Measurements from ENCODE around the gene PEG3. TPM values are rescaled to one million over a fixed set of nuclear protein-coding genes. Genes with fewer than 3 reads are reported as not detected.

PEG3 gene
- polyA plus RNA-seq, 2 of the 4 experiments (the other 2 are of a cell fraction) = not detected

- TF ChIP-seq NFE2L2 (conservative IDR thresholded peaks at IDR 0.05; ENCODE audit: low read length) (no peak), CHD2 (IDR thresholded peaks at IDR 0.05; ENCODE audit: low read length, partially characterized antibody) (no peak)
Observed at GRCh38 chr19:56806639-56807038, 33.9 kb downstream of the PEG3 start (continued).

Small RNA genes lying within 50 kb of the gene (small RNA-seq; reads per million reads assigned to genes)
- 0 reads per million in 6 experiments for gene AC006115.2

Other genes with a start within 250 kb of the PEG3 start
- 6.7 and 6.8 TPM in 2 replicates for gene ZNF71, start 245.4 kb downstream of the PEG3 start, polyA plus RNA-seq (2011; rRNA removed)
- 6.9 to 8.1 TPM (median 7.9 TPM) in 3 replicates for gene ZNF71, start 245.4 kb downstream of the PEG3 start, polyA plus RNA-seq (2017; fragmentation: RNase III; extraction: RNeasy Plus Mini Kit Qiagen cat#74134 plus additional on column Dnase treatment)
- gene SMIM17, start 197.6 kb downstream of the PEG3 start, polyA plus RNA-seq (2011; rRNA removed) = 0.15 TPM in 1 of 2 replicates, not detected in the other
- not detected in 3 replicates for gene SMIM17, start 197.6 kb downstream of the PEG3 start, polyA plus RNA-seq (2017; fragmentation: RNase III; extraction: RNeasy Plus Mini Kit Qiagen cat#74134 plus additional on column Dnase treatment)
- gene ZNF835, start 169.0 kb downstream of the PEG3 start, polyA plus RNA-seq (2011; rRNA removed) = not detected in 2 replicates
- gene ZNF835, start 169.0 kb downstream of the PEG3 start, polyA plus RNA-seq (2017; fragmentation: RNase III; extraction: RNeasy Plus Mini Kit Qiagen cat#74134 plus additional on column Dnase treatment) = not detected in 3 replicates
- gene ZIM2, start within 50 bp of the PEG3 start, polyA plus RNA-seq (2011; rRNA removed) = not detected in 2 replicates
- not detected in 3 replicates for gene ZIM2, start within 50 bp of the PEG3 start, polyA plus RNA-seq (2017; fragmentation: RNase III; extraction: RNeasy Plus Mini Kit Qiagen cat#74134 plus additional on column Dnase treatment)